Panc1 (cell line): Measurements from ENCODE around the gene ZNF211. TPM values are rescaled to one million over a fixed set of nuclear protein-coding genes. Genes with fewer than 3 reads are reported as not detected.
A peak's percentile ranks its signal among the peaks of the same experiment; 100 is the strongest.

Source experiments
- ATAC-seq: fragments of 200-7000 bp; cut with Tn5 transposase; 2 replicates; pipeline ENCODE4 v1.9.1; 2020; ENCODE audit warnings: mild to moderate bottlenecking, moderate library complexity
- BruUV-seq: library from RNA; stranded (reverse); fragments of 400-500 nt; replicated peaks from 2 replicates; lab custom pipeline; 2021; lab: Mats Ljungman, UMichigan
- CTCF ChIA-PET: fragments of 300-600 bp; sonication (Branson Sonifier 250); formaldehyde crosslinking; loops from one replicate; lab custom pipeline; 2022; ENCODE audit warnings: antibody characterized with exemption; lab: Charles Lee
- POLR2A ChIA-PET: fragments of 300-600 bp; sonication (Branson Sonifier 250); formaldehyde crosslinking; loops from one replicate; lab custom pipeline; 2022; ENCODE audit warnings: antibody characterized with exemption; lab: Charles Lee
- DNase-seq: peaks from one replicate; pipeline ENCODE4 v3.0.0-alpha.2; 2010; ENCODE audit warnings: low read depth, low spot score
- H3K27ac ChIP-seq: 2 replicates; pipeline ENCODE4 v1.5.1; 2011; ENCODE audit warnings: mild to moderate bottlenecking, low read length, inconsistent platforms
- H3K27me3 ChIP-seq: fragments of 200-500 bp; sonication (Bioruptor generic); 2 replicates; pipeline ENCODE4 v1.6.0; 2014; ENCODE audit warnings: low read length, inconsistent platforms; ENCODE audit not compliant: control insufficient read depth, insufficient read depth
- H3K36me3 ChIP-seq: fragments of 200-500 bp; sonication (Bioruptor generic); 2 replicates; pipeline ENCODE4 v1.5.1; 2014; ENCODE audit warnings: inconsistent platforms, mild to moderate bottlenecking, low read length, moderate library complexity; ENCODE audit not compliant: control insufficient read depth, insufficient read depth
- H3K4me1 ChIP-seq: 2 replicates; pipeline ENCODE4 v1.5.1; 2011; ENCODE audit warnings: inconsistent platforms, mild to moderate bottlenecking, low read length, moderate library complexity; ENCODE audit not compliant: control insufficient read depth, insufficient read depth
- H3K4me3 ChIP-seq, 2 experiments: 2 replicates each; pipeline ENCODE4 v1.5.1; 2011 to 2012; ENCODE audit warnings: low read depth in 2 of 2, low read length in 2 of 2, mild to moderate bottlenecking in 2 of 2, inconsistent platforms in 1 of 2, moderate library complexity in 1 of 2
- H3K9me3 ChIP-seq: fragments of 200-500 bp; sonication (Bioruptor generic); 2 replicates; pipeline ENCODE4 v1.5.1; 2014; ENCODE audit warnings: low read depth, mild to moderate bottlenecking, inconsistent platforms, low read length, moderate library complexity; ENCODE audit not compliant: control insufficient read depth, insufficient read depth
- POLR2AphosphoS5 ChIP-seq: IDR thresholded peaks from 2 replicates; pipeline ENCODE4 v1.6.1; 2012; ENCODE audit warnings: mild to moderate bottlenecking, low read depth, low read length, moderate library complexity
- SIN3A ChIP-seq: IDR thresholded peaks from 2 replicates; pipeline ENCODE4 v1.6.1; 2012; ENCODE audit warnings: low read depth, mild to moderate bottlenecking, low read length, moderate library complexity, borderline replicate concordance; ENCODE audit not compliant: insufficient read depth
- TCF7L2 ChIP-seq: IDR thresholded peaks from 2 replicates; pipeline ENCODE4 v1.6.1; 2011; ENCODE audit warnings: mild to moderate bottlenecking, low read depth, low read length, inconsistent platforms
- in situ Hi-C: cut with HindIII; loops from 2 replicates; pipeline ENCODE4 v1.10.0; 2016; ENCODE audit warnings: low sequenced_read_pairs, low pct_unique_long_range_greater_than_20kb
- intact Hi-C: fragments of 100-400 bp; cut with micrococcal nuclease; formaldehyde crosslinking; loops from one replicate; pipeline ENCODE4 v1.10.0; 2022; ENCODE audit not compliant: unreplicated experiment
- total RNA-seq: library from RNA; stranded (reverse); gene quantifications from one replicate; pipeline ENCODE4 v1.2.1, GENCODE V29; 2021; ENCODE audit not compliant: unreplicated experiment
- TF ChIP-seq, protein P1 (sequence below): fragments of 450-650 bp; IDR thresholded peaks from 2 replicates; pipeline ENCODE4 v1.5.1; 2017; ENCODE audit warnings: mild to moderate bottlenecking
- TF ChIP-seq, protein P2 (sequence below), 2 experiments: IDR thresholded peaks; 2 replicates each; pipeline ENCODE4 v1.6.1; 2011 to 2012; ENCODE audit warnings: low read depth in 2 of 2, control low read depth in 1 of 2, low read length in 1 of 2, mild to moderate bottlenecking in 1 of 2, moderate library complexity in 1 of 2; ENCODE audit not compliant: insufficient read depth in 1 of 2

The ZNF211 gene
- total RNA-seq, 1 experiment from 2014 or later = 13.9 TPM

DNA sequence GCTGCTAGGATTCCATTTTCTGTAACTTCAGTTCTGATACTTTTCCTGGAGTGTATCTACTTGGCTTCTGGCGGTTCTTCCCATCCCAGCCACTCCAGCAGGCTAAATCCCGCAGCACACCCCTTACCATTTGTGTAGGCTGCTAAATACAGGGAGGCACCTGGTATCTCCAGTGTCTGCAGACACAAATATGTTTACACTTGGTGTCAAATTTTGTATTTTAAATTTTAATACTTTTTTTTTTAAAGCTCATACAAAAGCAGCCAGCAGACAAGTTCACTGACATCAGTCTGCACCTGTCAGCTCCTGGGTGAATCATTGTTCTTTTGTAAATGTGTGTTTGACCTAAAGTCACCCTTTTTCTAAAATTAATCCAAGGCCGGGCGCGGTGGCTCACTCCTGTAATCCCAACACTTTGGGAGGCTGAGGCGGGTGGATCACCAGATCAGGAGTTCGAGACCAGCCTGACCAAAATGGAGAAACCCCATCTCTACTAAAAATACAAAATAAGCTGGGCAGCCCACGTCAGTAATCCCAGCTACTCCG is 32.4 kb downstream of the ZNF211 start:
- Histone ChIP-seq H3K36me3 (no peaks in the 10 kb centered on the region), H3K4me3 (peak overlapping the region in 1 of 2 experiments; percentile 74; a peak in 1 of 4 replicates), H3K27ac (no peak overlapping the region), H3K9me3 (no peaks in the 10 kb centered on the region), H3K27me3 (peaks cover 9% of the 10 kb centered on the region), H3K4me1 (peaks cover 3% of the 10 kb centered on the region)
- in situ Hi-C loops = no loop called here
- DNase-seq = no peak
- no peak for ATAC-seq
- BruUV-seq = no TSS peak
- intact Hi-C loops = no loop called here
- ChIA-PET POLR2A (no interaction called here), CTCF (interaction anchor here (1.7 kb wide), 1 partner anchor 10 kb away, joined by 3 read pairs; no protein-coding TSS in a partner anchor)
- no peak for TF ChIP-seq TCF7L2
- no peak for TF ChIP-seq SIN3A
- TF ChIP-seq, protein P1, sequence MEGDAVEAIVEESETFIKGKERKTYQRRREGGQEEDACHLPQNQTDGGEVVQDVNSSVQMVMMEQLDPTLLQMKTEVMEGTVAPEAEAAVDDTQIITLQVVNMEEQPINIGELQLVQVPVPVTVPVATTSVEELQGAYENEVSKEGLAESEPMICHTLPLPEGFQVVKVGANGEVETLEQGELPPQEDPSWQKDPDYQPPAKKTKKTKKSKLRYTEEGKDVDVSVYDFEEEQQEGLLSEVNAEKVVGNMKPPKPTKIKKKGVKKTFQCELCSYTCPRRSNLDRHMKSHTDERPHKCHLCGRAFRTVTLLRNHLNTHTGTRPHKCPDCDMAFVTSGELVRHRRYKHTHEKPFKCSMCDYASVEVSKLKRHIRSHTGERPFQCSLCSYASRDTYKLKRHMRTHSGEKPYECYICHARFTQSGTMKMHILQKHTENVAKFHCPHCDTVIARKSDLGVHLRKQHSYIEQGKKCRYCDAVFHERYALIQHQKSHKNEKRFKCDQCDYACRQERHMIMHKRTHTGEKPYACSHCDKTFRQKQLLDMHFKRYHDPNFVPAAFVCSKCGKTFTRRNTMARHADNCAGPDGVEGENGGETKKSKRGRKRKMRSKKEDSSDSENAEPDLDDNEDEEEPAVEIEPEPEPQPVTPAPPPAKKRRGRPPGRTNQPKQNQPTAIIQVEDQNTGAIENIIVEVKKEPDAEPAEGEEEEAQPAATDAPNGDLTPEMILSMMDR = no peak
- TF ChIP-seq, protein P2, sequence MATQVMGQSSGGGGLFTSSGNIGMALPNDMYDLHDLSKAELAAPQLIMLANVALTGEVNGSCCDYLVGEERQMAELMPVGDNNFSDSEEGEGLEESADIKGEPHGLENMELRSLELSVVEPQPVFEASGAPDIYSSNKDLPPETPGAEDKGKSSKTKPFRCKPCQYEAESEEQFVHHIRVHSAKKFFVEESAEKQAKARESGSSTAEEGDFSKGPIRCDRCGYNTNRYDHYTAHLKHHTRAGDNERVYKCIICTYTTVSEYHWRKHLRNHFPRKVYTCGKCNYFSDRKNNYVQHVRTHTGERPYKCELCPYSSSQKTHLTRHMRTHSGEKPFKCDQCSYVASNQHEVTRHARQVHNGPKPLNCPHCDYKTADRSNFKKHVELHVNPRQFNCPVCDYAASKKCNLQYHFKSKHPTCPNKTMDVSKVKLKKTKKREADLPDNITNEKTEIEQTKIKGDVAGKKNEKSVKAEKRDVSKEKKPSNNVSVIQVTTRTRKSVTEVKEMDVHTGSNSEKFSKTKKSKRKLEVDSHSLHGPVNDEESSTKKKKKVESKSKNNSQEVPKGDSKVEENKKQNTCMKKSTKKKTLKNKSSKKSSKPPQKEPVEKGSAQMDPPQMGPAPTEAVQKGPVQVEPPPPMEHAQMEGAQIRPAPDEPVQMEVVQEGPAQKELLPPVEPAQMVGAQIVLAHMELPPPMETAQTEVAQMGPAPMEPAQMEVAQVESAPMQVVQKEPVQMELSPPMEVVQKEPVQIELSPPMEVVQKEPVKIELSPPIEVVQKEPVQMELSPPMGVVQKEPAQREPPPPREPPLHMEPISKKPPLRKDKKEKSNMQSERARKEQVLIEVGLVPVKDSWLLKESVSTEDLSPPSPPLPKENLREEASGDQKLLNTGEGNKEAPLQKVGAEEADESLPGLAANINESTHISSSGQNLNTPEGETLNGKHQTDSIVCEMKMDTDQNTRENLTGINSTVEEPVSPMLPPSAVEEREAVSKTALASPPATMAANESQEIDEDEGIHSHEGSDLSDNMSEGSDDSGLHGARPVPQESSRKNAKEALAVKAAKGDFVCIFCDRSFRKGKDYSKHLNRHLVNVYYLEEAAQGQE (IDR thresholded peaks at IDR 0.05; ENCODE audit: insufficient read depth in 1 of 2, low read depth in 2 of 2, low read length in 1 of 2) = no peak
- TF ChIP-seq POLR2AphosphoS5 = no peak

DNA sequence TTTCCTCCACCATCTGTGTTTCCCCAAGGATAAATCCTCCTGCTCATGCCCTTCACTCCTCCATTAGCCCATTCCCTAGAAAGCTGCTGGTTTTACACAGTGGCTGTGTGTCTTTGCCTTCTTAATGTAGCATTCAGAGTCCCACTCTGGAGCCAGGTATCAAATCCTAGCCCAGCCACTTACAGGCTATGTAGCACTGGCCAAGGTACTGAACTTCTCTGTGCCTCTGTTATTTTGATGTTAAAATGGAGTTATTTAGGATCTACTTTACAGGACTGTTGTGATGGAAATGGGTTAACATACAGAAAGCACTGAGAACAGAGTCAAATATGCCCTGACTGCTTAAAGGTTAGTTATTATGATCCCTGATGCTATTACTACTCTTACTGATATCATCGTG is 34.3 kb downstream of the ZNF211 start:
- BruUV-seq = no TSS peak
- intact Hi-C loops = no loop called here
- Histone ChIP-seq H3K27ac (no peak overlapping the region), H3K27me3 (no peaks in the 10 kb centered on the region; the same call in 1 of the 2 replicates), H3K9me3 (no peaks in the 10 kb centered on the region), H3K36me3 (no peaks in the 10 kb centered on the region), H3K4me1 (peaks cover 3% of the 10 kb centered on the region), H3K4me3 (no peak overlapping the region)
- DNase-seq (no peak), ATAC-seq (no peak)
- in situ Hi-C loops = no loop called here
- POLR2A ChIA-PET = no interaction called here
- TF ChIP-seq, protein P2 (IDR thresholded peaks at IDR 0.05; ENCODE audit: insufficient read depth in 1 of 2, low read depth in 2 of 2, low read length in 1 of 2) = peak; percentile 76 to 80
- TF ChIP-seq TCF7L2 = no peak
- CTCF ChIA-PET = no interaction called here
